ENCODE data around the gene FBXW4. TPM values are rescaled to one million over a fixed set of nuclear protein-coding genes. Genes with fewer than 3 reads are reported as not detected.

The FBXW4 gene, protein sequence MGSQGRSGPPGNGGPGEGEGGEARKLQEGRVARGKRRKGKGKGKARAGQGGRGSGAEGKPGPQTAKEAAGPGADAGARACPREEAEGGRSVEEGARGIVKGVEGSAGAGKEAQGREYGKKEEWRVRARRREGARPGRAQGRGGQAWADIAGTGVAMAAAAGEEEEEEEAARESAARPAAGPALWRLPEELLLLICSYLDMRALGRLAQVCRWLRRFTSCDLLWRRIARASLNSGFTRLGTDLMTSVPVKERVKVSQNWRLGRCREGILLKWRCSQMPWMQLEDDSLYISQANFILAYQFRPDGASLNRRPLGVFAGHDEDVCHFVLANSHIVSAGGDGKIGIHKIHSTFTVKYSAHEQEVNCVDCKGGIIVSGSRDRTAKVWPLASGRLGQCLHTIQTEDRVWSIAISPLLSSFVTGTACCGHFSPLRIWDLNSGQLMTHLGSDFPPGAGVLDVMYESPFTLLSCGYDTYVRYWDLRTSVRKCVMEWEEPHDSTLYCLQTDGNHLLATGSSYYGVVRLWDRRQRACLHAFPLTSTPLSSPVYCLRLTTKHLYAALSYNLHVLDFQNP
- 69.3 and 70.8 TPM in 2 replicates for total RNA-seq

DNA sequence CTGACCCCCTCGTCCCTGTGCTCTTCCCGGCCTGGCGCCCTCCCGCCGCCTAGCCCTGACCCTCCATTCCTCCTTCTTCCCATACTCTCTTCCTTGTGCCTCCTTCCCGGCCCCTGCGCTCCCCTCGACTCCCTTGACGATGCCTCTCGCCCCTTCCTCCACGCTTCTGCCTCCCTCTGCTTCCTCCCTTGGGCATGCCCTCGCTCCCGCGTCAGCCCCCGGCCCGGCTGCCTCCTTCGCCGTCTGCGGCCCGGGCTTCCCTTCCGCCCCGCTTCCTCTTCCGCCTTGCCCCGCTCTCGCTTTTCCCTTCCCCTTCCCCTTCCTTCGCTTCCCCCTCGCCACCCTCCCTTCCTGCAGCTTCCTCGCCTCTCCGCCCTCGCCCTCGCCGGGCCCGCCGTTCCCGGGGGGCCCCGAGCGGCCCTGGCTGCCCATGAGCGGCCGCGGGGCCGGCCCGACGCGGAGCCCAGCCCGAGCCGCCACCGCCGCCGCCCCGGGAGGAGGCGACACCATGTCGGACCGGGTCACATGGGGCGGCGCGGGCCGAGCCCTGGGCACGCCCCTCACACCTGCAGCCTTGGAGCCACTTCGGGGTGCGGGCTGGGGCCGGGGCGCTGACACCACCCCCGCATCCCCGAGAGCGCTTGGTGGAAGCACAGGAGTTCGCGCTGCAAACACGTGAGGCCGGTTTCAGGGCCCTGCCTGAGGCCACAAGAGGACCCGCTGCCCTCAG, at the start of gene FBXW4:
Gene FBXW4 (minus strand): TSS at position 497 of the 730 bp plus-strand sequence. CDS start 65 bp downstream, at position 432.

DNA sequence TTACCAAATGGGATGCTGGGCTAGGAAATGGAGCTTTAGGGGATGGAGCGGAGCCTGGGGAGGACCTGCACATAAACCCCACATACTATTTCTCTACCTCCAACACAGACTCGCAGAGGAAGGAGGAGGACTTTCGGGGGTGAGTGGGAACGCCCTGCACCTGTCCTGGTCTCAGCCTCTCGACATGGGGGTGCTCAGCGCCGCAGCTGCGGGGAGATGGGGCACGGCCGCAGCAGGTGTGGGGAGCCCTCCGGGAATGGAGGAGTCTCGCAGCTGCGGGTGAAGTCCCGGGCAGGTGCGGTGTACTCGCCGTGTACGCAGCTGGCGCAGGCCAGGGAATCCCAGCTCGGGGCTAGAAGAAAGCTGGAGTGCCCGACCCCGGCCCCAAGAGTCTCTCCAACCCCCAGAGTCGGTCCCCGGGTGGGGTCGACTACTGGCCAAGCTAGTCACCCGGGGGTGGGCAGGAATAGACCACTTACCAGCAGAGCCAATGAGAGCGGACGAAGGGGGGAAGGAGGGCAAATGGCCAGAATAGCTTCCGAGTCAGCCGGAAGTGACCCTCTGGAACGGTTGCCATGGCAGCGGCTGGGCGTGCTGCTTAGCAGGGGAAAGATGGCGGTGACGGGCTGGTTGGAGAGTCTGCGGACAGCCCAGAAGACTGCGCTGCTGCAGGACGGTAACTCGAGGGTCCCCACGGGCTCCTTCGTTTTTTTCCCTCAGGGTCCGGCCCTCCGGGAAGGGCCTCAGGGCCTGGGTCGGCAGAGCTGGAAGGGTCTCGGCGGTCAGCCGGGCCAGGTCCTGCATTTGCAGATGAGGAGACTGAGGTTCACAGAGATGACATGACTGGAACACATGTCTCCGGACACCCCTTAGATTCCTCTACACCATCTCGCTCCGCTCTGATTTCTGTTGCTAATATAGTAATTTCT, 107.0 kb downstream of the FBXW4 start, which contains the start of the genes DPCD and POLL:
Gene DPCD (plus strand): TSS at position 597 of the 929 bp plus-strand sequence. CDS start 16 bp downstream, at position 613.
Gene POLL (minus strand): TSS at position 533 of the 929 bp plus-strand sequence. CDS start 897 bp downstream, outside the sequence.

Small RNA genes lying within 50 kb of the gene (small RNA-seq; reads per million reads assigned to genes)
- 6.3 reads per million, percentile 83 among the genes with 10 or more reads in this experiment for gene MIR3158-1
- gene RNU6-1165P: not detected

Other genes starting within 250 kb of the FBXW4 start
- gene POLL, start 106.9 kb downstream of the FBXW4 start, total RNA-seq: 16.1 and 17.5 TPM in 2 replicates
- gene DPCD, start 106.8 kb downstream of the FBXW4 start, total RNA-seq: 19.8 and 33.9 TPM in 2 replicates
- not detected in 2 replicates for gene FGF8, start 80.9 kb upstream of the FBXW4 start, total RNA-seq
- 44.3 and 58.3 TPM in 2 replicates for gene NPM3, start 88.3 kb upstream of the FBXW4 start, total RNA-seq
- gene OGA, start 123.3 kb upstream of the FBXW4 start, total RNA-seq: 83.8 and 126 TPM in 2 replicates
- gene KCNIP2, start 148.6 kb upstream of the FBXW4 start, total RNA-seq: 1.6 and 1.7 TPM in 2 replicates